GM12875 (cell line): Measurements from ENCODE around the gene RCE1.

Experiments used
- H3K4me3 ChIP-seq: one replicate; pipeline ENCODE4 v1.5.1; 2011; ENCODE audit warnings: low read depth, low read length, control low read depth
- CTCF ChIP-seq: IDR thresholded peaks from 2 replicates; pipeline ENCODE4 v1.5.1; 2011; ENCODE audit warnings: low read depth, mild to moderate bottlenecking, control low read depth, inconsistent platforms, low read length, moderate library complexity, borderline replicate concordance; ENCODE audit not compliant: insufficient read depth

Gene RCE1

DNA sequence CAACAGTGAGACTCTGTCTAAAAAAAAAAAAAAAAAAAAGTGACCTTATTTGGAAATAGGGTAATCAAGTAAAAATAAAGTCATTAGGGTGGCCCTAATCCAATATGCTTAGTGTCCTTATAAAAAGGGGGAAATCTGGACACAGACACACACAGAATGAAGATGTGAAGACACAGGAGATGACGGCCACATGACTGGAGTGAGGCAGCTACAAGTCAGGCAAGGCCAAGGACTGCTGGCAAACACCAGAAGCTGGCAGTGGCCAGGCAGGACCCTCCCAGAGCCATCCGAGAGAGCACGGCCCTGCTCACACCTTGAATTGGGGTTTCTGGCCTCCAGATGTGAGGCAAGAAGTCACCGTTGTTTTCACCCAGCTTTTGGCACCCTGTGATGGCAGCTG, 42.2 kb downstream of the RCE1 start:
- no peak for TF ChIP-seq CTCF
- H3K4me3 ChIP-seq: no peak overlapping the region

GRCh38 chr11:66885950-66886440, 42.8 kb downstream of the RCE1 start:
- no peak for TF ChIP-seq CTCF
- H3K4me3 ChIP-seq: no peak overlapping the region

DNA sequence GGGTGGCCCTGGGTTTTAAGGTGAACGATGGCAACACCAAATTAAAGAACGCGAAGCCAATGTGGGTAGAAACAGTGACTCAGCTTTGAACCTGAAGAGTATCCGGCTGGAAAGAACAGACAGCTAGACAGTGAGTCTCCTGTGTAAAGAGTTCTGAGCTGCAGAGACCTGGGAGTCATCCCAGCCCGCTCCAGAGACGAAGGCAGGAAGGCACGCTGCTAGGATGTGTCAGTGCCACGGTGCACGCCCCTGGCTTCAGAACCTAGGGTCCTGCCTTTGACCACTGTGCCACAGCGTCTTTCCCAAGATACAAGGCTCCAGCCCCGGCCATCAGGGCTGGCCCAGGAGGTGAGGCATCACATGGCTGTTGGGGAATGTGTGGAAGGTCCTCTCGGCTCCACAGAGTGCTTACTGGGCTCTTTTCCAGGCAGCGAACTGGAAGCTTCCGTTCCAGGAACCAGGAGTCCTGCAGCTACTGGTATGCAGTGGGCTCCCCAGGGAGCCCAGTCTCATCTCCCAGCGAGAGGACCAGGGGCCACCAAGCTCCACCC, 43.5 kb downstream of the RCE1 start:
- H3K4me3 ChIP-seq: no peak overlapping the region
- TF ChIP-seq CTCF: no peak

DNA sequence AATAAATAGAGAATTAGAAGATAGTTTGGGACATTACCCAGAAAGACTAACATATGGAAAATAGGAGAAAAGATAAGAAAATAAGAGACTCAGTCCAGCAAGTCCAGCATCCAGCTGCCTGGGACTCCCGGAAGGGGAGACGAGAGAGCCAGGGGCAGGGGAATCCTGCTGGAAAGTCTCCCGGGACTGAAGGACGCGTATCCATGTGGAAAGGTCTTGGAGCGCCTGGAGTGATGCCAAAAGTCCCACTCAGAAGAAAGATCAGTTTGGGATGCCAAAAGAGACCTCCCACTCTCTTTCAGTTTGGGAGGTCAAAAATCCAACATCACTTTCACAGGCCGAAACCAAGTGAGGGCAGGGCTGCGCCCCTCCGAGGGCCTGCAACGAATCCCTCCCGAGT, 44.3 kb downstream of the RCE1 start:
- TF ChIP-seq CTCF: no peak
- H3K4me3 ChIP-seq: no peak overlapping the region

- H3K4me3 ChIP-seq: no peak overlapping the region
- no peak for TF ChIP-seq CTCF
Observed at GRCh38 chr11:66888282-66888681, 45.0 kb downstream of the RCE1 start.

DNA sequence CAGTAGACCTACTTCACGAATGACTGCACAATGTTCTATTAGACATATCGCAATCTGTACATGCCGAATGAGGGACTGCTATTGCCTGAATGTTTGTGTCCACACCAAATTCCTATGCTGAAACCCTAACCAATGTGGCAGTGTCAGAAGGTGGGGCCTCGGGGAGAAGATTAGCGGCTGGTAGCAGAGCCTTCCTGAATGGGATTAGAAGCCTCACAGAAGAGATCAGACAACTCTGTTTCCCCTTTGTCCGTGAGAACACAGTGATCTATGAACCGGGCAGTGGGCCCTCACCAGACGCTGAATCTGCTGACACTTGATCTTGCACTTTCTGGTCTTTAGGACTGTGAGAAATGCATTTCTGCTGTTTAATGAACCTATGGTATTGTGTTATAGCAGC, 46.7 kb downstream of the RCE1 start:
- TF ChIP-seq CTCF: no peak
- no peak overlapping the region for H3K4me3 ChIP-seq

DNA sequence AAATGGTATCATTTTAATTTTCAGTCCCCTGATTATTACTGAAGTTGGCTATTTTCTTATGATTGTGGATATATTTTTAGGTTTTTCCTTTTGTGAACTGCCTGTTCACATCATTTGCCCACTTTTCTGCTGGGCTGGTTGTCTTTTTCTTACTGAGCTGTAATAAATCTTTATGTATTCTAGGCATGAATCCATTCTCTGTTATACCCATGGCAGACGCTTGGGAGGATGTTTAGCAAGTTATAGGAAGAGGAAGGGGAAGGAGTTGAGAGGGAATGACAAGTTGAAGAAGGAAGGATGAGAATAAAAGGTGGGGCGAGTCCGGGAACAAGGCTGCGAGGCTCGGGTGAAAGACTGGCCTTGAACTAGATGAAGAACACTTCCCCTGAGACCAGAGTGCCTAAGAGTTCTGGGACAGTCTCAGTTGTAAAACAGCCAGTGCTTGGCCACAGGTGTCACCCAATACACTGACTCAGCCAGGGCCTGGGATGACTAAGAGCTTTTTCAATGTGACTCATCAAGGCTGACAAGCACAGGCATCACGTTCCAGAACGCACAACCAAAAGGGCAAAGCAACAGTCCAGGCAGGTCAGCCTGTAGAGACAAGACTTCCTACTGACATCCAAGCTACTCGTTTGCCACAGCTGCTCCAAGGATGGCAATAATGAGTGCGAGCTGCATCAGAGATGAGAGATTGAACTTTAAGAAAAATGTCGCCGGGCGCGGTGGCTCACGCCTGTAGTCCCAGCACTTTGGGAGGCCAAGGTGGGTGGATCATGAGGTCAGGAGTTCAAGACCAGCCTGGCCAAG, 48.8 kb downstream of the RCE1 start:
- H3K4me3 ChIP-seq: no peak overlapping the region
- TF ChIP-seq CTCF: no peak
